ENCODE measurements around the gene ATP23.

Gene ATP23

GRCh38 chr12:57983858-57984505, 42.6 kb downstream of the ATP23 start:
- no peak for FAIRE-seq

- FAIRE-seq, result no peak
These were observed 43.3 kb downstream of the ATP23 start for GRCh38 chr12:57984629-57985151.

- no peak for FAIRE-seq
These were observed 44.3 kb downstream of the ATP23 start for GRCh38 chr12:57985685-57986084.

GRCh38 chr12:57989838-57990237, 48.5 kb downstream of the ATP23 start:
- no peak for FAIRE-seq

- no peak for FAIRE-seq
These were observed 49.0 kb downstream of the ATP23 start for GRCh38 chr12:57990241-57990883.

GRCh38 chr12:57992001-57992400, 50.6 kb downstream of the ATP23 start:
- FAIRE-seq, result no peak

GRCh38 chr12:57993030-57993429, 51.7 kb downstream of the ATP23 start:
- FAIRE-seq, result no peak

- no peak for FAIRE-seq
These were observed 52.5 kb downstream of the ATP23 start for GRCh38 chr12:57993834-57994233.

- no peak for FAIRE-seq
These were observed 55.2 kb downstream of the ATP23 start for GRCh38 chr12:57996520-57996919.

GRCh38 chr12:57998251-57998650, 56.9 kb downstream of the ATP23 start:
- no peak for FAIRE-seq

- no peak for FAIRE-seq
These were observed 59.1 kb downstream of the ATP23 start for GRCh38 chr12:58000499-58000898.

GRCh38 chr12:58007875-58008274, 66.5 kb downstream of the ATP23 start:
- no peak for FAIRE-seq

GRCh38 chr12:58008634-58009033, 67.3 kb downstream of the ATP23 start:
- no peak for FAIRE-seq
